Amniotic epithelial cell (primary cell): Measurements from ENCODE around the gene MRPS21.
"Not testable (repeated sequence)": the region's sequence is repeated elsewhere in the genome, so short reads cannot be mapped to it uniquely, and the experiment has no call there.

Experiments used
- DNase-seq: peaks from one replicate; pipeline ENCODE4 v3.0.0-alpha.2; 2010; ENCODE audit warnings: low read depth

The MRPS21 gene

DNA sequence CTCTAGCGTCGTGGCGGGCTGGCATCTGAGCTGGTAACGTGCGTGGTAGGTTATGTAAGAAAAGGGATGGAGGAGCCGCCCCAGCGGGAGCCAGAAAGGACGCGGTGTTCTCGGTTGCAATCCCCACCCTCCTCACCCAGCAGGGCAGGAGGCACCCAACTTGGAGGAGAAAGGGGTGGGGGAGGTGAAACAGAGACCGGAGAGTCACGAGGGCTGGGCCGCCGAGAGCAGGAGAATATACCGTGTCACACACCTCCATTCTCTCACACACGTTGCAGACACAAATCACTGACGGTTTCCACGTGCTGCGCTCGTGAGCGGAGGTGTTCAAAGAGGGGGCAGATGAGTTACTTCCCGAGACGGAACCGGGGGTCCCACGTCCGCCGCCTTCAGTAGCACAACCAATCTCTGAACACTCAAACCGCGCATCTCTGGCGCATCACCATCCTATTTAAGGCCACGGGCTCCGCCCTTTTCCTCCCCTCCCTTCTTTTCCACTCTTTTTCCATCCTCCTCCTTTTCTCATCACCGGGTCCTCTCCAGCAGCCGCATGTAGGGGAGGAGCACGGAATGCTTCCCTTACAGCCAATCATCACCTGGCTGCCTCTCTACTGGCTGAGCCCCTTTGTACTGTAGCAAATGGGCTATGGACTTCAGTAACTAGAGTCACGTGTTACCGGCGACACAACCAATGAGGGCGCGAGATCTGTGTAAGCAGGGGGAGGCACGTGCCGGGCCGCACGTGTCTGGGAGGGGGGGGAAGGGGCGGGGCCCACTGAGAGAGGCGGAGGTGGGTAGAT, 11.7 kb upstream of the MRPS21 start, which contains the start of gene CIART:
CIART (plus strand) TSS at position 797 of the 800 bp plus-strand sequence. CDS start 714 bp downstream, outside the sequence.
- peak; percentile 99 for DNase-seq

DNA sequence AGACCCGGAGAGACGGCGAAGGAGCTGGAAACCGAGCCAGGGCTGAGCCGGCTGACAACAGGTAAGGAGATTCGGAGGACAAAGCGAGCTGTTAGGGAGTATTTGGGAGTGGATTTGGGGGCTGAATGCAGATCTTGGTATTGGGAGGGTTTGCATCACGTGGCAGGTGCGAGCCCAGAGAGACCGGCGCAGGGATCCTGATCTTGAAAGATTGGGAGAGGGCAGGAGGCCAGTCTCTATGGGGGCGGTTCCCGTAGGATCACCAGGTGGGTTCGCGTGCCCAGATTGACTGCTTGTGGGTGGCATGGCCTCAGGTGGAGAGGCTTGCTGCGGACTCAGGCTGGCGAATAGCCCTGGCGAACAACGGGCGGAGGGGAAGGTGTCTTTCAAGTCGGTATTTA, 11.1 kb upstream of the MRPS21 start:
- DNase-seq = no peak

DNA sequence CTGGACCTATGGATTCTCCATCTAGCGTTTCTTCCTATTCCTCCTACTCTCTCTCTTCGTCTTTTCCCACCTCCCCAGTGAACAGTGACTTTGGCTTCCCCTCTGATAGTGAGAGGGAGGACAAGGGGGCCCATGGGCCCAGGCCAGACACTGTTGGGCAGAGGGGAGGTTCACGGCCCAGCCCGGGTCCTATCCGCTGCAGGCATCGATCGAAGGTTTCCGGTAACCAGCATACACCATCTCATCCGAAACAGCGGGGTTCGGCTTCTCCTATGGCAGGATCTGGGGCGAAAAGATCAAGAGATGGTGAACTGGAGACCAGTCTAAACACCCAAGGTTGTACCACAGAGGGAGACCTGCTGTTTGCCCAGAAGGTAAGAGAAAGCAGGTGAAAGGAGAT, 10.4 kb upstream of the MRPS21 start:
- DNase-seq = no peak

DNA sequence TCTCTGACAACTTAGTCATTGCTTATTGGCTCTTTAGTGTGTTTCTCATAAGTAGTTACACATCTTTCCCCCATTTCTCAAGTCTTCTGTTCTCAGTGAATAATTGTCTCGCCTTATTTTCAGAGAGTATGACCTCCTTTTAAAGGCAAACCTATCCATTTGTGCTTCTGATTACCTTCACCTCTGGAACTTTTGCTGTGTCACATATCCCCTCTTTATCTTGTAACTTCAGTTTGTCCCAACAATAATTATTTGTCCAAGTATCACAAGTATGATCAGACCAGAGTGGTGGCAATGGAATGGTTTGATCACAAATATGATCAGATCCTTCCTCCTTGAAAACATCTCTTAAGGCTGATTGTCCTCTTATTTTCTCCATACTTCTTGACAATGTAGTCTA, 5.3 kb upstream of the MRPS21 start:
- no peak for DNase-seq

DNA sequence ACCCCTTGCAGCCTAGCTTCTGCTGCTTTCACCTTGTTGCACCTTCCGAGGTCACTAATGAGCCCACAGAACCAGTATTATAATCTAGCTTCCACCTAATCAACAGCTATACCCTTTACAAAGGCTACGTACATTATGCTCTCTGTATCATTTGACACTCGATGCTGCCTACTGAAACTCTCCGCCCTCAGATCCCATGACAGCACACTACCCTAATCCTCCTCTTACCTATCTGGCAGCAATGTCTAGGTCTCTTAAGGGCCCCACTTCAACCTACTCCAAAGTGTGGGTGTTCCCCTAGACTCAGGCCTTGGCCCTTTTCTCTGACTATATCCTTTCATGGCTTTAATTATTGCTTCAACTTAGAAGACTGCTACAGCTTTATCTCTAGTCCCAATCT, 4.8 kb upstream of the MRPS21 start:
- DNase-seq = no peak

DNA sequence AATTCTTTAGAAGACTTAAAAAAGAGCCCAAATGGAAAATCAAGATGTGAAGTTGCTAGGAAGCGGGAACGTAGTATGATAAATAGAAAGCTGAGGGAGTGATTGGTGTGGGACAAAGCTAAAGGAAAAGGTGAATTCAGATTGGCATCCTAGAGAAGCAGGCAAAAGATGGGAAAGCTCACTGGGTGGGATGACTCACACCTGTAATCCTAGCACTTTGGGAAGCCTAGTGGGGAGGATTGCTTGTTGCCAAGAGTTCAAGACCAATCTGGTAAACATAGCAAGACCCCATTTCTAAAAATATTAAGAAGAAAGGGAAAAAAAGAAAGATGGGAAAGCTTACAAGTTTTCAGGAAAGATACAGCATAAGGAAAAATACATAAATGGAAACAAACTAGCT, 1.8 kb downstream of the MRPS21 start:
- DNase-seq = no peak

DNA sequence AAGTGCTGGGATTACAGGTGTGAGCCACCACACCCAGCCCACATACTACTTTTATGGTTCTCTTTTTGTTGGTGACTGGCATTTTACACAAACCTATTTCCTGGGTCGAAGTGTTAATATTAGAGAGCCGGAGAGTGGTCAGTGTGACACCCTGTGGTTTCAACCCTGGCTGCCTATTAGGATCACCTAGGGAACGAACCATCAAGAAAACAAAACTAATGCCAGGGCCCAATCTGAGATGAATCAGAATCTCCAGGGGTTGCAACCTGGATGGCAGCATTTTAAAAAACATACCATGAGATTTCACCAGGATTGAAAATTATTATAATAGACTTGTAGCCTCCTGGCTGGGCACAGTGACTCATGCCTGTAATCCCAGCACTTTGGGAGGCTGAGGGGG, 6.1 kb downstream of the MRPS21 start:
- no peak for DNase-seq

DNA sequence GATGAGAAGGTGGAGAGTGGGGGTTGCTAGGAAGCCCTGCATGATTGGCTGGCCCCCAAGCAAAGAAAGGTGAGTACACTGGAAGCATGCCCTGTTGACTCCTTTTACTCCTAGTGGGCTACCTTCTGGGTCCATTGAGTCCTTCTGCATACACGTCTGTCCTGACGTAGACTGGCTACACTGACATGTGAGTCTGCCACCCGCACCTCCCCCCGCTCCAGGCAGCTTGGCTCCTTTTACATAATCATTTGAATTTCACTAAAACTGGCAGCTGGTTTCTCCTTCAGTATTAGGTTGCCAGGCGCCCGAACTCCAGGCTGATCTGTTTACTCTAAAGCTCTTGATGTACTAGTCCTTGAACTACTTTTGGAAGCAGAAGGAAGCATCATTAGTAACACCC, 8.7 kb downstream of the MRPS21 start:
- no peak for DNase-seq

DNA sequence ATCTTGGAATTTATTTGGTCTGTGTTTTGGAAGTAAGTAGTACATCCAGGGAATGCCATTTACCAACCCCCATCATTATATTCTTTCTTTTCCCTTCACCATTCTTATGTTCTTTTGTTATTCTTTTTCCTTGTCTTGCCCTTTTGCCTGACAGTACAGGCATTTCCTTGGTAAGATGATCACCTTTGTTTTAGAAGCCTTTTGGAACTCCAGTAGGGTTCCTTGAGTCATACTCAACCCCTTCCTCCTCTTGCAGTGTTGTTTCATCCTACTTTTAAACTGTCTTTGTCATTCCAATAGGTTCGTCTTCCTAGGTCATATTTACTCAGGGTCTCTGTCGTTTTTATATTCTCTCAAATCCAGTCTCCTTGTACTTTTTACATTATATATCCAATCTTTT, 9.2 kb downstream of the MRPS21 start:
- no peak for DNase-seq

DNA sequence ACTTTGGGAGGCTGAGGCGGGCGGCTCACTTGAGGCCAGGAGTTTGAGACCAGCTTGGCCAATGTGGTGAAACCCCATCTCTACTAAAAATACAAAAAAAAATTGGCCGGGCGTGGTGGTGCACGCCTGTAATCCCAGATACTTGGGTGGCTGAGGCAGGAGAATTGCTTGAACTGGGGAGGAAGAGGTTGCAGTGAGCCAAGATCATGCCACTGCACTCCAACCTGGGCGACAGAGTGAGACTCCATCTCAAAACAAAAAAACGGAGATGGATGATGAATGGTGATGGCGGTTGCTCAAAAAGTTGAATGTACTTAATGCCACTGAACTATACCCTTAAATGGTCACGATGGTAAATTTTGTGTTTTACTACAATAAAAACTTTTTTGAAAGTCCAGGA, 14.9 kb downstream of the MRPS21 start:
- not testable (repeated sequence) for DNase-seq

DNA sequence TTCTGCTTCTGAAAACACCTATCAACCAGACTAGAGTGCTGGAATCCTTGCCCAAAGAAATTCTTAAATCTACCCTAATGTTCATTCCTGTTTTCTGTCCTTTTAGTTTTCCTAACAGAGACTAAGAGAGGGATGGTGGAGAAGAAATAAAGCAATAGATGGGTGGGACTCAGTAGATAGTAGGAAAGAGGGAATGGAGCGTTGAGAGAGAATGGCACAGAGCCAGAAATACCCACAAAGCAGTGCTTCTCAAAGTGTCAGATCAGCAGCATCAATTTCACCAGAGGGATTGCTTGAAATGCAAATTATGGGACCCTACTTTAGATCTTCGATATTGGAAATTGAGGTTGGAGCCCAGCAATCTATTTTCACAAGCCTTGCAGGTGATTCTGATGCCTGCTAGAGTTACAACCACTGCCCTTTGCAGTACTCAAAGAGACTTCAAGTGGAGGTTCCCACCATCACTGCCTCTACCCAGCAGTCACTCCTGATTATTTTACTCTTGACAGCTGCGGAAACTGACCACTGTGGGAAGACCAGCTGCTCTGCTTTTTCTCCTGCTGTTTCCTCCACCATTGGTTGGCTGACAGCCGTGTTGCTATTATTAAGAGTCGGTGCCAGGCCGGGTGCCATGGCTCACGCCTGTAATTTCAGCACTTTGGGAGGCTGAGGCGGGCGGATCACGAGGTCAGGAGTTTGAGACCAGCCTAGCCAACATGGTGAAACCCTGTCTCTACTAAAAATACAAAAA, 16.3 kb downstream of the MRPS21 start:
- DNase-seq = no peak

DNA sequence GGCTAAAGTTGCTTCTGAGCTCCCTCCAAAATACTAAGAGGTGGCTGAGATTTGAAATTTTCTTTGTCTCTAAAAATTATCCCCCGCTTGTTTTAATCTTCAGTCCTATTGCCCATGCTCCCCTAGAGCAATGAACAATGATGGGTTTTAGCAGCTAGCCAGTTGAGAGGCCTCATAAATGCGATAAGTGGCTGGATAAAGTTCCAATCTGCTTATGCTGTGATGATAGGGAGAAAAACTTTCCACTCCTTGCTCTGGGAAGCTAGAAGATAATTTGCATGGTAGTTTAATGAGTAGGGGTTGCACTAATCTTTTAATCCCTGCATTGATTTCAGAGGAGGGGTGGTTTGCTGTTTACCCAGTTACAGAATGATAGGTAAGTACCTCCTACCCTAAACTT, 18.1 kb downstream of the MRPS21 start:
- DNase-seq = no peak

DNA sequence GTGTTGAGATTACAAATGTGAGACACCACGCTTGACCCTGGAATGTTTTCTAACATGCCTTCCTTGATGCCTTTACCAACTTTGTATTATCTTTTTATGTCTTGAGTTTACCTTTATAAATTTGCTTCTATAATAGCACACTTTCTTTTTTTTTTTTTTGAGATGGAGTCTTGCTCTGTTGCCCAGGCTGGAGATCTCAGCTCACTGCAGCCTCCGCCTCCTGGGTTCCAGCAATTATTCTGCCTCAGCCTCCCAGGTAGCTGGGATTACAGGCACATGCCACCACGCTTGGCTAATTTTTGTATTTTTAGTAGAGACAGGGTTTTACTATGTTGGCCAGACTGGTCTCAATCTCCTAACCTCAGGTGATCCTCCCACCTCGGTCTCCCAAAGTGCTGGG, 21.0 kb downstream of the MRPS21 start:
- DNase-seq = not testable (repeated sequence)

DNA sequence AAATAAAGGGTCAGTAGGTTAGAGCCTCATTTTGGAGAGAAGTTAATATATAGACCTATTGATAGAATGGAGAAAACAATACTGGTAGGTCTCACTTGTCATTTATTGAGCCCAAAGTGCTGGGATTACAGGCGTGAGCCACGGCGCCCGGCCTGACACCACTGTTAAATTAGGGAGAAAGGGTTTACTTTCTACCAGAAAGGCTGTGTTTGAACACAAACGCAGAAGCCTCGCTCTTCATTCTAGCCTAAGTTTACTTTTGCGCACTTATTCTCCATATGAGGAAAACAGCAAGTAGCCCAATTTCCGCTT, 27.0 kb downstream of the MRPS21 start:
- no peak for DNase-seq

DNA sequence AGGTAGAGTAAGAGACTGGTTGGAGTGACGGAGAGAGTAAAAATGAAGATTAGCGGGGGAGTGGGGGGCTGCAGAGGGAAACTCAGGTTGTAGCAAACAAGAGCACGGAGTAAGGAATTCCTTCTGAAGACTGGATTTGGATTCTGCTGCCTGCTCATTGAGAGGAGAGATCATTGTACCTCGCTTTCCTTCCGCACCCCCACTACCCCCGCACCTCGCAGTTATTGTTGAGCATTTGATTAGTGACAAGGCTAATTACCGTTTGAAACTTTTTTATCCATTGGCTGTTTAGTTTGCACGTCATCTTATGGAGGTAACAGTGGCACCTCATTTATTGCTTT, 28.1 kb downstream of the MRPS21 start:
- no peak for DNase-seq

DNA sequence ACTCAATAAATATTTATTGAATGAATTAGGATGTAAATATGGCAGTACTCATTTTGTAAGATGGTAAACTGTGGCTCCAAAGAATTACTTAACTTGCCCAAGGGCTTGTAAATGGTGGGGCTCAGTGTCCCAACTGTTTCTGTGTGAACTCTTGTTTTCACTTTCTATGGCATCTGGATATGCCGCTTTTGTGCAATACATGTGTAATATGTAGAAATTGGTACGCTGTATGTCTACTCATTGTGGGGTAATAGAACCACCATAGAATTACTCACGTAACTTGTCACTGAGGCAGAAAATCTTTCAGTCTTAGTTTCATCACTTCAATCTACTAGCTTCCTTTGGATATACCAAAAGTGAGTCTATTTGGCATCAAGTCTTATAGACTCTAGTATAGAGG, 28.6 kb downstream of the MRPS21 start:
- DNase-seq = peak; percentile 69

DNA sequence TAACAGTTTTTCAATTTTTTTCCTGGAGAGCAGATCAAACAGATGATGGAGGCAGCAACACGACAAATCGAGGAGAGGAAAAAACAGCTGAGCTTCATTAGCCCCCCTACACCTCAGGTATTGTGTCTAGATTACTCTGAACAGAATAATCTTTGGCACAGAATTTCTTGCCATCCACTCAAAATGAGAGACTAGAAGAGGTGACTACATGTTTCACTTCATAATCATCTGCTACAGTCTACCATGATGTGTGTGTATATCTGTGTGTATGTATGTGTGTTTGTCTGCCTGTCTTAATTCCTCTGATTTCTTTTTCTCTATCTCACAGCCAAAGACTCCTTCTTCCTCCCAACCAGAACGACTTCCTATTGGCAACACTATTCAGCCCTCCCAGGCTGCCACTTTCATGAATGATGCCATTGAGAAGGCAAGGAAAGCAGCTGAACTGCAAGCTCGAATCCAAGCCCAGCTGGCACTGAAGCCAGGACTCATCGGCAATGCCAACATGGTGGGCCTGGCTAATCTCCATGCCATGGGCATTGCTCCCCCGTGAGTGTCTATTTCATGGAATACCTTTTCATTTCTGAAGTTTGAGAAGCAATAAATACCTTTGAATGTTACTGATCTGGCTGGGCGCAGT, 39.1 kb downstream of the MRPS21 start:
- no peak for DNase-seq

DNA sequence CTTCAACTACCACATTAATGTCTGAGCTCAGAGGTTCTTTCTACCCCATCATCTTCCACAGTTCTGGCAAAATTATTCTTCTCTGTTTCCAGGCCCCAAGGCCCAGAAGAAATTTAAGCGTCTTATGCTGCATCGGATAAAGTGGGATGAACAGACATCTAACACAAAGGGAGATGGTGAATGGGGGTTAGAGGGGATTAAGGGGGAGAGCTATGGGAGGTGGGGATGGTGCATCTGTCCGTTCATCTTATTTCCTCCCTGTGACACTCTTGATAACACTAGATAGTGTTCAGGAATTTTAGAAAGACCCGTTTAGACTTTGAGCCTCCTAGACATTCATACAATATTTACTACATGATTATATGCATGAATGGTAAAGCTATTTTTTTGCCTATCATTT, 52.7 kb downstream of the MRPS21 start:
- DNase-seq = no peak

DNA sequence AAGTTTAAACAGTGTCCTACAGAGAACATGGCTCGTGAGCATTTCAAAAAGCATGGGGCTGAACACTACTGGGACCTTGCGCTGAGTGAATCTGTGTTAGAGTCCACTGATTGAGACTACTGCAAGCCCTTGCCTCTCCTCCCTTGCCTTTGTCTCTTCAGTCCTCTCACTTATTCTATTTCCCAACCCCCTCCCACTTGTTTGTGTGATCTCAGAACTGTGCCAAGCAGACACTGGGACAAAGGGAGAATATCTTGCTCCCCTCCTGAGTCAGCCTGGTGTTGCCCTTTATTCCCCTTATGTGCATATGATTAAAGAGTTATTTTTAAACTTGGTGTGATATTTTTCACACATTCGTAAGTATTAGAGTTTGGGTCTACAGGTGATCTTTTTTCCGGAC, 59.2 kb downstream of the MRPS21 start:
- no peak for DNase-seq
